ENCODE data around the gene LARGE1. TPM values are rescaled to one million over a fixed set of nuclear protein-coding genes. Genes with fewer than 3 reads are reported as not detected.

LARGE1 gene
- total and polyA plus RNA-seq, 4 experiments from 2014 or later = 0.06 to 1.1 (median 1.0) TPM; not detected in 1

DNA sequence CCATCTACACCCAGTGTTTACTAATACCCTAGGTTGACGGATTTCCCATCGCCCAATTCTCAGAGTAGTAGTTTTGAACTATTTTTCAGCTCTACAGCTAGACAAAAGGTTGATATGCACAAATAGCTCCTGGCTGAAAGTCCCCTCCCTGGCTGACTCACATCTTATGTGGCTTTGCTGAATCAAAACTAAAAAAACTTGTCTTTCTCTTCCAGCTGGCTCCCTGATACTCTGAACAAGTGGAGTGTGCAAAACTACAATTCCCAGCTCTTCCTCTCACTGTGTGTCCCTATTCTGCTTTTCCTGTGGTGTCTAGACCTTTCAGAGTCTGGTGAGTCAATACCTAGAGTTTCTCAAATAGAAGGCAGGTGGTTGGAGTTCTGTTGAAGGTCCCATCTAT lies 12.7 kb upstream of the LARGE1 start:
- no peaks in the 10 kb centered on the region for H3K9me3 ChIP-seq (ENCODE audit: control insufficient read depth in 1 of 2, low read length in 2 of 2)
- no peak overlapping the region for H3K27ac Mint-ChIP-seq
- no peak overlapping the region for H3K4me3 Mint-ChIP-seq
- H3K4me1 Mint-ChIP-seq = no peaks in the 10 kb centered on the region
- intact Hi-C loops (cut with micrococcal nuclease) = no loop called here
- H3K36me3 Mint-ChIP-seq = no peaks in the 10 kb centered on the region
- H3K4me3 ChIP-seq (ENCODE audit: low read length in 2 of 2) = no peak overlapping the region
- ChIA-PET POLR2A (ENCODE audit: partially characterized antibody) (no interaction called here), CTCF (ENCODE audit: partially characterized antibody) (no interaction called here)
- peaks cover 0 to 11% (median 4%) of the 10 kb centered on the region in 8 donors for H3K9me3 Mint-ChIP-seq
- H3K27me3 Mint-ChIP-seq = peaks cover 0 to 6% of the 10 kb centered on the region in 2 donors
- H3K27me3 ChIP-seq (ENCODE audit: insufficient read depth, low read length) = no peaks in the 10 kb centered on the region
- no peaks in the 10 kb centered on the region for H3K36me3 ChIP-seq (ENCODE audit: insufficient read depth, low read length)
- H3K27ac ChIP-seq (ENCODE audit: low read depth, low read length) = no peak overlapping the region
- H3K4me1 ChIP-seq (ENCODE audit: insufficient read depth, low read length) = no peaks in the 10 kb centered on the region
- DNase-seq = no peak

DNA sequence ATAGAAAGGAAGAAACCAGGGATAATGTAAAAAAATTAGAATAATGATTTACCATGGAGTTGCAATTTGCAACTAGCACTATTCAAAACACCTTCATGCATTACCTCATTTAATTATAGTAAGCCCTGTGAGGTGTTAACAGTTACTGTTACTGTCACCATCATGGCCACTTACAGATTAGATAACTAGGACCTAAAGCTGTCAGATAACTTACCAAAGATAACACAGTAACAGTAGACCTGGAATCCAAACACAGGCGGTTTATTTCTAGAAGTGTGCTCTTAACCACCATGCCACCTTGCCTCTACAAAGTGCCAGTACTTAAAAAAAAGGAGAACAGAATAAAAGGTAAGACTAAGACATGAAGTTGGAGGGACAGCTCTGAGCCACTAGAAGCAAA lies 11.1 kb upstream of the LARGE1 start:
- no peak for DNase-seq
- H3K27ac Mint-ChIP-seq = no peak overlapping the region
- H3K4me3 ChIP-seq (ENCODE audit: low read length in 2 of 2) = no peak overlapping the region
- H3K4me1 ChIP-seq (ENCODE audit: insufficient read depth, low read length) = no peaks in the 10 kb centered on the region
- no peaks in the 10 kb centered on the region for H3K36me3 ChIP-seq (ENCODE audit: insufficient read depth, low read length)
- no peak overlapping the region for H3K27ac ChIP-seq (ENCODE audit: low read depth, low read length)
- peaks cover 0 to 6% of the 10 kb centered on the region in 2 donors for H3K27me3 Mint-ChIP-seq
- H3K9me3 ChIP-seq (ENCODE audit: control insufficient read depth in 1 of 2, low read length in 2 of 2) = no peaks in the 10 kb centered on the region
- no peaks in the 10 kb centered on the region for H3K4me1 Mint-ChIP-seq
- intact Hi-C loops (cut with micrococcal nuclease) = no loop called here
- no peaks in the 10 kb centered on the region for H3K27me3 ChIP-seq (ENCODE audit: insufficient read depth, low read length)
- no peak overlapping the region for H3K4me3 Mint-ChIP-seq
- ChIA-PET CTCF (ENCODE audit: partially characterized antibody) (interaction anchor here (1.5 kb wide), 1 partner anchor 9 kb away, joined by 6 read pairs; no protein-coding TSS in a partner anchor), POLR2A (ENCODE audit: partially characterized antibody) (no interaction called here)
- peaks cover 0 to 11% (median 2%) of the 10 kb centered on the region in 8 donors for H3K9me3 Mint-ChIP-seq
- H3K36me3 Mint-ChIP-seq = no peaks in the 10 kb centered on the region

DNA sequence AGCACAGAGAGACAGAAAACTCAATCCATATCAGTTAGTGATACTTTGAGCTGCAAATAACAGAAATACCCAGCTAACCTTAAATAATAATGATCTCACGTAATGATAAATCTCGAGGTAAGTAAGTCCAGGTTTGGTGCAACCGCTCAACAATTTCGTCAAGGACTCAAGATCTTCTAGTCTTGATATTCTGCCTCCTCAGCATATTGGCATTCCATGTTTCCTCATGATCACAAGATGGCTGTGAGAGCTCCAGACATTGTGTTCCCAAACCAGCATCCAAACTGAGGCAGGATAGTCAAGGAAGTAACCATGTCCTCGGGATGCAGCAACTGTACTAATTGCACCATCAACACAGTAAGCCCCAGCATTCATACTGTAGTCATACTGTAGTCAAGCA lies 7.5 kb upstream of the LARGE1 start:
- Mint-ChIP-seq H3K4me3 (no peak overlapping the region), H3K4me1 (peaks cover 1 to 8% (median 2%) of the 10 kb centered on the region in 4 donors), H3K9me3 (peaks cover 0 to 7% (median under 1%) of the 10 kb centered on the region in 8 donors), H3K27me3 (peaks cover 12 to 19% of the 10 kb centered on the region in 2 donors), H3K36me3 (peaks cover 0 to 1% of the 10 kb centered on the region in 2 donors), H3K27ac (no peak overlapping the region)
- Histone ChIP-seq H3K4me3 (ENCODE audit: low read length in 2 of 2) (no peak overlapping the region), H3K27ac (ENCODE audit: low read depth, low read length) (no peak overlapping the region), H3K9me3 (ENCODE audit: control insufficient read depth in 1 of 2, low read length in 2 of 2) (no peaks in the 10 kb centered on the region), H3K36me3 (ENCODE audit: insufficient read depth, low read length) (no peaks in the 10 kb centered on the region), H3K4me1 (ENCODE audit: insufficient read depth, low read length) (peaks cover 2% of the 10 kb centered on the region), H3K27me3 (ENCODE audit: insufficient read depth, low read length) (peaks cover 5% of the 10 kb centered on the region)
- ChIA-PET POLR2A (ENCODE audit: partially characterized antibody) (no interaction called here), CTCF (ENCODE audit: partially characterized antibody) (no interaction called here)
- intact Hi-C loops (cut with micrococcal nuclease) = no loop called here
- no peak for DNase-seq

DNA sequence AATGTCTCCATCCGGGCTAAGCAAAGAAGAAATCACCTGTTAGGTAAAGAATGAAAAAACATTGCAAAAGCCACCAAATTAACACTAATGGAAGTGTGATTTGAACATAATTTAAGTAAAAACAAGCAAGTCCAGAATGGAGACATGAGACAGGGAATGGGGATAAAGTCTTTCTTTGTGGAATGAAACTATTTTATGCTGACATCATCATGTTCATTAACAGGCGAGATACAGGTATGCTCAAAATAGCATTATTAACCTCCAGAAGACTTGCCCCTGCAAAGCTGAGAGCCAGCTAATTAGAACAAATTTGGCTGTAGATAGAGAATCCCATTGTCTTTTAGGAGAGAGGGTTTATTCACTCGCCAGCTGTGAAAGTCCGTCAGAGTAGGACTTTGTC lies 4.9 kb upstream of the LARGE1 start:
- Histone ChIP-seq H3K4me1 (ENCODE audit: insufficient read depth, low read length) (peaks cover 14% of the 10 kb centered on the region), H3K36me3 (ENCODE audit: insufficient read depth, low read length) (no peaks in the 10 kb centered on the region), H3K4me3 (ENCODE audit: low read length in 2 of 2) (no peak overlapping the region), H3K9me3 (ENCODE audit: control insufficient read depth in 1 of 2, low read length in 2 of 2) (no peaks in the 10 kb centered on the region), H3K27me3 (ENCODE audit: insufficient read depth, low read length) (peaks cover 5% of the 10 kb centered on the region), H3K27ac (ENCODE audit: low read depth, low read length) (no peak overlapping the region)
- Mint-ChIP-seq H3K9me3 (peaks cover 0 to 8% (median 0%) of the 10 kb centered on the region in 8 donors), H3K4me1 (peaks cover 5 to 19% (median 9%) of the 10 kb centered on the region in 4 donors), H3K4me3 (no peak overlapping the region), H3K36me3 (peaks cover 0 to 3% of the 10 kb centered on the region in 2 donors), H3K27me3 (peaks cover 18 to 20% of the 10 kb centered on the region in 2 donors), H3K27ac (peak overlapping the region in 1 of 7 donors; percentile 61)
- CTCF ChIA-PET (ENCODE audit: partially characterized antibody) = no interaction called here
- intact Hi-C loops (cut with micrococcal nuclease) = no loop called here
- POLR2A ChIA-PET (ENCODE audit: partially characterized antibody) = no interaction called here
- DNase-seq = no peak

- Mint-ChIP-seq H3K27ac (no peak overlapping the region), H3K9me3 (peaks cover 0 to 8% (median 1%) of the 10 kb centered on the region in 8 donors), H3K4me1 (peaks cover 8 to 27% (median 14%) of the 10 kb centered on the region in 4 donors), H3K27me3 (peaks cover 25 to 26% of the 10 kb centered on the region in 2 donors), H3K4me3 (peak overlapping the region in 3 of 8 donors; percentile 5 to 70 (median 65)), H3K36me3 (peaks cover 0 to 3% of the 10 kb centered on the region in 2 donors)
- CTCF ChIA-PET (ENCODE audit: partially characterized antibody) = interaction anchor here (1.3 to 2.1 kb wide), 3 partner anchors 8 to 621 kb away, joined by 3 to 6 read pairs (median 4); no protein-coding TSS in a partner anchor
- POLR2A ChIA-PET (ENCODE audit: partially characterized antibody) = no interaction called here
- Histone ChIP-seq H3K9me3 (ENCODE audit: control insufficient read depth in 1 of 2, low read length in 2 of 2) (no peaks in the 10 kb centered on the region), H3K4me1 (ENCODE audit: insufficient read depth, low read length) (peaks cover 14% of the 10 kb centered on the region), H3K27ac (ENCODE audit: low read depth, low read length) (no peak overlapping the region), H3K36me3 (ENCODE audit: insufficient read depth, low read length) (no peaks in the 10 kb centered on the region), H3K27me3 (ENCODE audit: insufficient read depth, low read length) (peaks cover 5% of the 10 kb centered on the region), H3K4me3 (ENCODE audit: low read length in 2 of 2) (no peak overlapping the region)
- DNase-seq = peak in 1 of 5 donors; percentile 13
- intact Hi-C loops (cut with micrococcal nuclease) = no loop called here
Measured at GRCh38 chr22:33923660-33924246, 3.5 kb upstream of the LARGE1 start.

DNA sequence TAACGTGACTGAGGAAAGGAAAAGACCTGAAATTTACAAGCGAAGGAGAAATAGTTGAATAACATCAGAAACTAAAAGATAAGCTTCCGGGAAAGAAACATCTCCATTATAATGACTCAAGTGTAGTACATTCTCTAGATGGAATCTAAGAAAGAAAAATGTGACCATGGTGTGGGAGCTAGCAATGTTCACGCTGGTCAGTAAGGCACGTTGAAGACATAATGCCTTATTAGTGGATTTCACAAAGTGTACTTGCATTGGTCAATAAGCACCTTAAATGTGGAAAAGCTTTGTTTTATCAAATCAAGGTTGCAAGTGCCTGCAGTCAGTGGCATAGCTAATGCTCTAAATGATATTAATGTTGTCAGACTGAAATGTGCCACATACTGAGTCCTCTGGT lies 2.8 kb upstream of the LARGE1 start:
- Mint-ChIP-seq H3K36me3 (peaks cover 0 to 3% of the 10 kb centered on the region in 2 donors), H3K27ac (peak overlapping the region in 1 of 7 donors; percentile 14), H3K9me3 (peaks cover 0 to 8% (median 1%) of the 10 kb centered on the region in 8 donors), H3K4me1 (peaks cover 8 to 28% (median 15%) of the 10 kb centered on the region in 4 donors), H3K27me3 (peaks cover 26 to 30% of the 10 kb centered on the region in 2 donors), H3K4me3 (peak overlapping the region; percentile 70 to 90 (median 78))
- DNase-seq = no peak
- CTCF ChIA-PET (ENCODE audit: partially characterized antibody) = interaction anchor here (0.8 to 2.1 kb wide), 4 partner anchors 9 to 621 kb away, joined by 3 to 6 read pairs (median 4); no protein-coding TSS in a partner anchor
- POLR2A ChIA-PET (ENCODE audit: partially characterized antibody) = no interaction called here
- H3K4me3 ChIP-seq (ENCODE audit: low read length in 2 of 2) = no peak overlapping the region
- no peaks in the 10 kb centered on the region for H3K9me3 ChIP-seq (ENCODE audit: control insufficient read depth in 1 of 2, low read length in 2 of 2)
- H3K36me3 ChIP-seq (ENCODE audit: insufficient read depth, low read length) = no peaks in the 10 kb centered on the region
- H3K27ac ChIP-seq (ENCODE audit: low read depth, low read length) = no peak overlapping the region
- intact Hi-C loops (cut with micrococcal nuclease) = no loop called here
- H3K27me3 ChIP-seq (ENCODE audit: insufficient read depth, low read length) = peaks cover 5% of the 10 kb centered on the region
- peaks cover 14% of the 10 kb centered on the region for H3K4me1 ChIP-seq (ENCODE audit: insufficient read depth, low read length)

DNA sequence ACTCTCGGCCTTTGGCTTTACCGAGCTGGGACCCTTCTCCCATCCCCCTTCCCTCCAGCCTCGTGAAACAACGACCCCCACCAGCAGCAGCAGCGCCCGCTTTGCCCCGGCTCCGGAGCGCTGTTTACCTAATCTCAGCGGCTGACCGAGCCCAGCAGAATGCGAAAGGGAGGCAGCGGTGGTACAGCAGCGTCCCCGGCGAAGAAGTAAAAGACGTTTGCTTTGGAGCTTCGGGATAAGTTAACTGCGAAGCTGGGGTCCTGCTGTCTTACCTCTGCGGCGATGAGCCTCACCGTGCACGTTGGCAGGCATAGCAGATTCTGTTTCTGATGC lies 2.0 kb upstream of the LARGE1 start:
- Histone ChIP-seq H3K9me3 (ENCODE audit: control insufficient read depth in 1 of 2, low read length in 2 of 2) (no peaks in the 10 kb centered on the region), H3K4me3 (ENCODE audit: low read length in 2 of 2) (no peak overlapping the region), H3K36me3 (ENCODE audit: insufficient read depth, low read length) (no peaks in the 10 kb centered on the region), H3K4me1 (ENCODE audit: insufficient read depth, low read length) (peaks cover 14% of the 10 kb centered on the region), H3K27me3 (ENCODE audit: insufficient read depth, low read length) (peaks cover 5% of the 10 kb centered on the region), H3K27ac (ENCODE audit: low read depth, low read length) (no peak overlapping the region)
- Mint-ChIP-seq H3K36me3 (peaks cover 0 to 3% of the 10 kb centered on the region in 2 donors), H3K9me3 (peaks cover 0 to 8% (median 1%) of the 10 kb centered on the region in 8 donors), H3K27me3 (peaks cover 27 to 35% of the 10 kb centered on the region in 2 donors), H3K4me3 (peak overlapping the region; percentile 70 to 90 (median 78)), H3K27ac (peak overlapping the region in 2 of 7 donors; percentile 14 to 56), H3K4me1 (peaks cover 8 to 28% (median 17%) of the 10 kb centered on the region in 4 donors)
- intact Hi-C loops (cut with micrococcal nuclease) = no loop called here
- DNase-seq = no peak
- ChIA-PET CTCF (ENCODE audit: partially characterized antibody) (interaction anchor here (2.1 kb wide), 1 partner anchor 10 kb away, joined by 6 read pairs; no protein-coding TSS in a partner anchor), POLR2A (ENCODE audit: partially characterized antibody) (no interaction called here)
